ENCODE measurements around the gene OPHN1.

DNA sequence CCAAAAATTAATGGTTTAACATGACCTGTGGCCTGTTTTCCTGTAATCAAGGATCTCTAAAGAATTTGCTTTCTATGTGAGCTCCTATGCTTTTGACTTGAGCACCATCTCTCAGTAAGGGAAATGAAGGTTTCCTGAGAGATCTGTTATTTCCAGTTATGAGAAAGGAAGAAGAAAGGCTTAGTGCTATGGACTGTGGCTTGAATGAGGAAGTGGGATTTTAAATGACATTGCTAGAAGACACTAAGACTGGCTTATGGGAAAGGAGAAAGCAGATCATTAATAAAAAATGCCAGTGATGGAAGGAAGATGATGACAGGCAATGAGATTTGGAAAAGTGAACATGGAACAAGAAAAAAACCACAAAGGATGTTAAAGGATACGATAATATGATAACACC lies 285.4 kb downstream of the OPHN1 start:
- no peak for TF ChIP-seq SOX5 (CRISPR knock-in tag; IDR thresholded peaks at IDR 0.05; ENCODE audit: borderline replicate concordance)
- TF ChIP-seq, protein P1, sequence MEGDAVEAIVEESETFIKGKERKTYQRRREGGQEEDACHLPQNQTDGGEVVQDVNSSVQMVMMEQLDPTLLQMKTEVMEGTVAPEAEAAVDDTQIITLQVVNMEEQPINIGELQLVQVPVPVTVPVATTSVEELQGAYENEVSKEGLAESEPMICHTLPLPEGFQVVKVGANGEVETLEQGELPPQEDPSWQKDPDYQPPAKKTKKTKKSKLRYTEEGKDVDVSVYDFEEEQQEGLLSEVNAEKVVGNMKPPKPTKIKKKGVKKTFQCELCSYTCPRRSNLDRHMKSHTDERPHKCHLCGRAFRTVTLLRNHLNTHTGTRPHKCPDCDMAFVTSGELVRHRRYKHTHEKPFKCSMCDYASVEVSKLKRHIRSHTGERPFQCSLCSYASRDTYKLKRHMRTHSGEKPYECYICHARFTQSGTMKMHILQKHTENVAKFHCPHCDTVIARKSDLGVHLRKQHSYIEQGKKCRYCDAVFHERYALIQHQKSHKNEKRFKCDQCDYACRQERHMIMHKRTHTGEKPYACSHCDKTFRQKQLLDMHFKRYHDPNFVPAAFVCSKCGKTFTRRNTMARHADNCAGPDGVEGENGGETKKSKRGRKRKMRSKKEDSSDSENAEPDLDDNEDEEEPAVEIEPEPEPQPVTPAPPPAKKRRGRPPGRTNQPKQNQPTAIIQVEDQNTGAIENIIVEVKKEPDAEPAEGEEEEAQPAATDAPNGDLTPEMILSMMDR (CRISPR knock-in tag; IDR thresholded peaks at IDR 0.05) = no peak
- no peak for TF ChIP-seq ZNF224 (CRISPR knock-in tag; IDR thresholded peaks at IDR 0.05)
- no peak for TF ChIP-seq GTF2F1 (IDR thresholded peaks at IDR 0.05; ENCODE audit: low read length)
- TF ChIP-seq EP300 (IDR thresholded peaks at IDR 0.05; ENCODE audit: low read depth in 2 of 2, low read length in 2 of 2) = no peak
- no peak for TF ChIP-seq EP300 (CRISPR knock-in tag; IDR thresholded peaks at IDR 0.05; ENCODE audit: borderline replicate concordance)
- TF ChIP-seq CBFB (CRISPR knock-in tag; IDR thresholded peaks at IDR 0.05) = no peak
- TF ChIP-seq RAD21 (CRISPR knock-in tag; IDR thresholded peaks at IDR 0.05) = no peak
- TF ChIP-seq DNMT1 (CRISPR knock-in tag; IDR thresholded peaks at IDR 0.05) = no peak
- TF ChIP-seq, protein P2, sequence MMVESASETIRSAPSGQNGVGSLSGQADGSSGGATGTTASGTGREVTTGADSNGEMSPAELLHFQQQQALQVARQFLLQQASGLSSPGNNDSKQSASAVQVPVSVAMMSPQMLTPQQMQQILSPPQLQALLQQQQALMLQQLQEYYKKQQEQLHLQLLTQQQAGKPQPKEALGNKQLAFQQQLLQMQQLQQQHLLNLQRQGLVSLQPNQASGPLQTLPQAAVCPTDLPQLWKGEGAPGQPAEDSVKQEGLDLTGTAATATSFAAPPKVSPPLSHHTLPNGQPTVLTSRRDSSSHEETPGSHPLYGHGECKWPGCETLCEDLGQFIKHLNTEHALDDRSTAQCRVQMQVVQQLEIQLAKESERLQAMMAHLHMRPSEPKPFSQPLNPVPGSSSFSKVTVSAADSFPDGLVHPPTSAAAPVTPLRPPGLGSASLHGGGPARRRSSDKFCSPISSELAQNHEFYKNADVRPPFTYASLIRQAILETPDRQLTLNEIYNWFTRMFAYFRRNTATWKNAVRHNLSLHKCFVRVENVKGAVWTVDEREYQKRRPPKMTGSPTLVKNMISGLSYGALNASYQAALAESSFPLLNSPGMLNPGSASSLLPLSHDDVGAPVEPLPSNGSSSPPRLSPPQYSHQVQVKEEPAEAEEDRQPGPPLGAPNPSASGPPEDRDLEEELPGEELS (CRISPR knock-in tag; IDR thresholded peaks at IDR 0.05) = no peak
- no peak for TF ChIP-seq POLR2AphosphoS2 (IDR thresholded peaks at IDR 0.05; ENCODE audit: low read depth, low read length)
- TF ChIP-seq RXRA (CRISPR knock-in tag; IDR thresholded peaks at IDR 0.05) = no peak
- TF ChIP-seq GFI1 (CRISPR knock-in tag; IDR thresholded peaks at IDR 0.05; ENCODE audit: borderline replicate concordance) = no peak

Measured in HepG2 (cell line).